Keratinocyte (primary cell): ENCODE results near the gene SUN1. TPM values are rescaled to one million over a fixed set of nuclear protein-coding genes. Genes with fewer than 3 reads are reported as not detected.

Source experiments
- DNase-seq: peaks from one replicate; pipeline ENCODE4 v3.0.0-alpha.2; 2011; ENCODE audit warnings: low read depth, missing footprints, low spot score
- FAIRE-seq: peaks from 2 replicates; lab custom pipeline; 2011; peaks lifted over from hg19 to GRCh38; lab: Jason Lieb, UNC
- H2AFZ ChIP-seq: 2 replicates; pipeline ENCODE4 v1.6.0; 2012; ENCODE audit warnings: low read length, control low read depth, inconsistent platforms; ENCODE audit not compliant: control insufficient read depth
- H3K27ac ChIP-seq: 2 replicates; pipeline ENCODE4 v1.5.1; 2011; ENCODE audit warnings: low read length; ENCODE audit not compliant: control insufficient read depth, insufficient read depth
- H3K27me3 ChIP-seq: 3 replicates; pipeline ENCODE4 v1.6.0; 2011; ENCODE audit warnings: low read length; ENCODE audit not compliant: control insufficient read depth, insufficient read depth; ENCODE audit errors: extremely low read depth
- H3K36me3 ChIP-seq, 2 experiments: 2 replicates in 1 of 2; 3 replicates in 1 of 2; pipeline ENCODE4 v1.5.1; 2011; ENCODE audit warnings: low read length in 2 of 2, mild to moderate bottlenecking in 1 of 2; ENCODE audit not compliant: control insufficient read depth in 2 of 2, insufficient read depth in 2 of 2; ENCODE audit errors: extremely low read depth in 1 of 2
- H3K4me1 ChIP-seq: 3 replicates; pipeline ENCODE4 v1.5.1; 2011; ENCODE audit warnings: low read length; ENCODE audit not compliant: control insufficient read depth, insufficient read depth; ENCODE audit errors: extremely low read depth
- H3K4me2 ChIP-seq: 3 replicates; pipeline ENCODE4 v1.6.0; 2011; ENCODE audit warnings: low read depth, low read length; ENCODE audit not compliant: control insufficient read depth, insufficient read depth; ENCODE audit errors: extremely low read depth
- H3K4me3 ChIP-seq, 3 experiments: fragments of 200-600 bp in 1 of 3; sonication (generic) in 1 of 3; 2 replicates in 2 of 3; 3 replicates in 1 of 3; pipeline ENCODE4 v1.5.1; 2011 to 2016; ENCODE audit warnings: low read length in 3 of 3, mild to moderate bottlenecking in 3 of 3, control low read depth in 2 of 3, inconsistent platforms in 1 of 3, low read depth in 1 of 3, mixed read lengths in 1 of 3, mixed run types in 1 of 3, moderate library complexity in 1 of 3; ENCODE audit not compliant: control insufficient read depth in 2 of 3, insufficient read depth in 2 of 3; ENCODE audit errors: extremely low read depth in 1 of 3
- H3K79me2 ChIP-seq: 2 replicates; pipeline ENCODE4 v1.6.0; 2012; ENCODE audit warnings: low read length; ENCODE audit not compliant: control insufficient read depth, insufficient read depth
- H3K9ac ChIP-seq: 3 replicates; pipeline ENCODE4 v1.6.0; 2011; ENCODE audit warnings: low read length; ENCODE audit not compliant: control insufficient read depth, insufficient read depth; ENCODE audit errors: extremely low read depth
- H3K9me1 ChIP-seq: 3 replicates; pipeline ENCODE4 v1.6.0; 2011; ENCODE audit warnings: low read length; ENCODE audit not compliant: control insufficient read depth, insufficient read depth; ENCODE audit errors: extremely low read depth
- H3K9me3 ChIP-seq: 2 replicates; pipeline ENCODE4 v1.5.1; 2012; ENCODE audit warnings: low read depth, low read length; ENCODE audit not compliant: control insufficient read depth
- H4K20me1 ChIP-seq: 3 replicates; pipeline ENCODE4 v1.6.0; 2011; ENCODE audit warnings: low read length; ENCODE audit not compliant: control insufficient read depth, insufficient read depth; ENCODE audit errors: extremely low read depth
- EZH2 ChIP-seq: IDR thresholded peaks from one replicate; pipeline ENCODE4 v1.6.1; 2012; ENCODE audit warnings: inconsistent platforms, mild to moderate bottlenecking, low read length, moderate library complexity
- dilution Hi-C: fragments of 300-500 bp; cut with MboI; formaldehyde crosslinking; loops from one replicate; pipeline ENCODE4 v1.7.0; 2020; ENCODE audit warnings: low sequenced_read_pairs; ENCODE audit not compliant: extremely low pct_ligation_motif_present
- polyA plus RNA-seq, 5 experiments: library from polyadenylated mRNA; depleted of rRNA in 3 of 5; stranded (reverse) in 3 of 5; stranded (forward) in 1 of 5; unstranded in 1 of 5; fragments of >200 nt; gene quantifications; 1 replicate in 1 of 5; 2 replicates in 3 of 5; 3 replicates in 1 of 5; pipeline versions ENCODE4 v1.2.1 to v1.2.3, GENCODE V29; 2011 to 2012; ENCODE audit warnings: missing spikeins in 2 of 5, low read depth in 1 of 5, low replicate concordance in 1 of 5
- TF ChIP-seq, protein P1 (sequence below), 3 experiments: IDR thresholded peaks in 1 of 3; conservative IDR thresholded peaks in 1 of 3; optimal IDR thresholded peaks in 1 of 3; 2 replicates in 2 of 3; 3 replicates in 1 of 3; pipeline versions ENCODE3 to v1.5.1; 2011; ENCODE audit warnings: low read length in 3 of 3, mild to moderate bottlenecking in 3 of 3, moderate library complexity in 2 of 3, control low read depth in 1 of 3, inconsistent platforms in 1 of 3; ENCODE audit not compliant: insufficient read depth in 2 of 3; ENCODE audit errors: extremely low read depth in 1 of 3

Gene SUN1
- polyA plus RNA-seq, 1 donor (not counting 4 experiments of a cell fraction or from before 2014, with no cell fraction given) = 166 TPM

GRCh38 chr7:785416-785815, 46.9 kb upstream of the SUN1 start:
- no peak overlapping the region for H3K9ac ChIP-seq
- H3K9me3 ChIP-seq = no peaks in the 10 kb centered on the region
- no peaks in the 10 kb centered on the region for H3K4me1 ChIP-seq
- TF ChIP-seq EZH2 = no peak
- TF ChIP-seq, protein P1, sequence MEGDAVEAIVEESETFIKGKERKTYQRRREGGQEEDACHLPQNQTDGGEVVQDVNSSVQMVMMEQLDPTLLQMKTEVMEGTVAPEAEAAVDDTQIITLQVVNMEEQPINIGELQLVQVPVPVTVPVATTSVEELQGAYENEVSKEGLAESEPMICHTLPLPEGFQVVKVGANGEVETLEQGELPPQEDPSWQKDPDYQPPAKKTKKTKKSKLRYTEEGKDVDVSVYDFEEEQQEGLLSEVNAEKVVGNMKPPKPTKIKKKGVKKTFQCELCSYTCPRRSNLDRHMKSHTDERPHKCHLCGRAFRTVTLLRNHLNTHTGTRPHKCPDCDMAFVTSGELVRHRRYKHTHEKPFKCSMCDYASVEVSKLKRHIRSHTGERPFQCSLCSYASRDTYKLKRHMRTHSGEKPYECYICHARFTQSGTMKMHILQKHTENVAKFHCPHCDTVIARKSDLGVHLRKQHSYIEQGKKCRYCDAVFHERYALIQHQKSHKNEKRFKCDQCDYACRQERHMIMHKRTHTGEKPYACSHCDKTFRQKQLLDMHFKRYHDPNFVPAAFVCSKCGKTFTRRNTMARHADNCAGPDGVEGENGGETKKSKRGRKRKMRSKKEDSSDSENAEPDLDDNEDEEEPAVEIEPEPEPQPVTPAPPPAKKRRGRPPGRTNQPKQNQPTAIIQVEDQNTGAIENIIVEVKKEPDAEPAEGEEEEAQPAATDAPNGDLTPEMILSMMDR (optimal IDR thresholded peaks at IDR 0.05 in 1 of 3, IDR thresholded peaks at IDR 0.05 in 1 of 3, conservative IDR thresholded peaks at IDR 0.05 in 1 of 3; ENCODE audit: extremely low read depth in 1 of 3, insufficient read depth in 2 of 3, low read length in 3 of 3) = no peak
- H4K20me1 ChIP-seq = no peaks in the 10 kb centered on the region
- H3K27ac ChIP-seq = no peak overlapping the region
- H2AFZ ChIP-seq = no peak overlapping the region
- H3K4me2 ChIP-seq = no peak overlapping the region
- no peaks in the 10 kb centered on the region for H3K79me2 ChIP-seq
- no peak for DNase-seq
- no peaks in the 10 kb centered on the region for H3K27me3 ChIP-seq
- H3K4me3 ChIP-seq = no peak overlapping the region
- H3K9me1 ChIP-seq = no peaks in the 10 kb centered on the region
- peaks cover 11 to 33% of the 10 kb centered on the region in 2 experiments for H3K36me3 ChIP-seq
- no peak for FAIRE-seq
- dilution Hi-C loops = no loop called here

GRCh38 chr7:786472-787255, 45.6 kb upstream of the SUN1 start:
- Histone ChIP-seq H3K36me3 (peaks cover 9 to 30% of the 10 kb centered on the region in 2 experiments), H3K4me3 (no peak overlapping the region), H3K4me2 (no peak overlapping the region), H3K9me1 (no peaks in the 10 kb centered on the region), H2AFZ (no peak overlapping the region), H3K9me3 (no peaks in the 10 kb centered on the region), H3K9ac (no peak overlapping the region), H3K27me3 (no peaks in the 10 kb centered on the region), H3K79me2 (no peaks in the 10 kb centered on the region), H3K27ac (no peak overlapping the region), H3K4me1 (no peaks in the 10 kb centered on the region), H4K20me1 (no peaks in the 10 kb centered on the region)
- TF ChIP-seq, protein P1 (optimal IDR thresholded peaks at IDR 0.05 in 1 of 3, IDR thresholded peaks at IDR 0.05 in 1 of 3, conservative IDR thresholded peaks at IDR 0.05 in 1 of 3; ENCODE audit: extremely low read depth in 1 of 3, insufficient read depth in 2 of 3, low read length in 3 of 3) = peak; percentile 83 to 86 (median 86)
- no peak for TF ChIP-seq EZH2
- DNase-seq = peak; percentile 36
- dilution Hi-C loops = no loop called here
- FAIRE-seq = peak; percentile 48
